ENCODE data around the gene TTLL10.

The TTLL10 gene

DNA sequence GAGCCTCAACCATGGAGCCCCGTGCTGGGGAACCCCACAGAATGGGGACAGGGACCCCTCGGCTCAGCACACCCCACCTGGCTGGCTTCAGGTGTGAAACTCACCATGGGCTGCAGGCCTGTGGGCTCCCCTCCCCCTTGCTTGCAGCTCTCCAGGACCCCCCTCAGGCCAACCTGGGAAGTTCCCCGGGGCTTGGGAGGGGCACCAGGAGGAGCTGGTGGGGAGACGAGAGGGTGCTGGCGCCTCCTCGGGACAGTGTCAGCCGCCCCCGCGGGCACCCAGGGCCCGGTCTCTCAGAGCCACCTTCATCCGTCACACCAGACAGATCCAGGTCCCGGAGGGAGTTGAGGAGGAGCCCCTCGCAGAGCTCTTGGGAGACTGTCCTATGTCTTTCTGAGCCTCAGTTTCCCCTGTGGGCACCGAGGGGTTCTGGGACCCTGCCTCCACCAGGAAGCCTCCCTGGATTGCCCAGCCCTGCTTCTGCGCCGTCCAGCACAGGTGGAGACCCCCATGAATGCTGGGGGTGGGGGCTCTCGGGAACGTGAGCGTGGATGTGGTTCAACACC lies 33.4 kb downstream of the TTLL10 start:
- no peak for DNase-seq

DNA sequence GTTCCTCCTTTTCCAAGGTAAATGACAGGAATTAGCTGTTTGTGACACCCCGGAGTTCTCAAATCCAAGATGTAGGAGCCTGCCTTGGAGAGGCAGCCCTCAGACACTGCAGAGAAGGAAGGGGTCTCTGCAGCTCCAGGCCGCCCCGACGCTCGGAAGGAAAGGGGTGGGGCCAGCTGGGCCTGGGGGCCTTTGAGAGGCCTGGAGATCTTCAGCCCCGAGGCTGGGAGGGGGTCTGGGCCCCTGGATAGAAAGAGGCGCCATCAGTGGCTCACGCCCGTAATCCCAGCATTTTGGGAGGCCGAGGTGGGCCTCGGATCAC lies 33.9 kb downstream of the TTLL10 start:
- no peak for DNase-seq

DNA sequence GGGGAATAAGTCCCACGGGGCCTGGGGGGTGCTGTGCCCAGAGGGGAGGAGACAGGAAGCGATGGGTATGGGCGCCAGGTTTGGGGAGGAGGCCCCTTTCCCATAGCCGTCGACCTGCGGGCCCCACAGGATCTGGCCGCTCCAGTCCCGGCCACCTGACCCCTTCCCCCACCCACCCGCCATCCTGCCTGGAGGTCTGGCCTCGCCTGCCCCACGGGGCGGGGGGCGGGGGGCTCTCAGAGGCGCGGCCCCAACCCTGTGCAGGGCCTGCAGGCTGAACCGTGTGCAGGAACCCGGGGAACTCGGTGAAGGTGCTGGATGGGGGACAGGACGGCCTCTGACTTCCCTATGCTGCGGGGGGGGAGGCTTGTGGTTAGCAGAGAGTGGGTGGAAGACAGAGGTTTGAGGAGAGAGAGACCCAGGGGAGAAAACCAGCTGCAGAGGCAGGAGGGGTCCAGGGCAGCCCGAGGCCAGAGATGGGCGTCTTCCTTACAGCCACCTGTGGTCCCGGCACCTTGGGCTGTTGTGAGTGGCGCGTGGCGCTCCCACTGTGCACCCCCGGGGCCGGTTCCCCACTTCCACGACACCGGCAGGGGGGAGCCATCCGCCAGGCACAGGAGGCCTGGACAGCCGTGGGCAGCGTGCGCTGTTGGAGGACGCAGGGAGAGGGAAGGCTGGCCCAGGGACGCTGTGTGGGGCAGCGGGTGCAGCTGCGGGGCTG lies 35.2 kb downstream of the TTLL10 start:
- no peak for DNase-seq

DNA sequence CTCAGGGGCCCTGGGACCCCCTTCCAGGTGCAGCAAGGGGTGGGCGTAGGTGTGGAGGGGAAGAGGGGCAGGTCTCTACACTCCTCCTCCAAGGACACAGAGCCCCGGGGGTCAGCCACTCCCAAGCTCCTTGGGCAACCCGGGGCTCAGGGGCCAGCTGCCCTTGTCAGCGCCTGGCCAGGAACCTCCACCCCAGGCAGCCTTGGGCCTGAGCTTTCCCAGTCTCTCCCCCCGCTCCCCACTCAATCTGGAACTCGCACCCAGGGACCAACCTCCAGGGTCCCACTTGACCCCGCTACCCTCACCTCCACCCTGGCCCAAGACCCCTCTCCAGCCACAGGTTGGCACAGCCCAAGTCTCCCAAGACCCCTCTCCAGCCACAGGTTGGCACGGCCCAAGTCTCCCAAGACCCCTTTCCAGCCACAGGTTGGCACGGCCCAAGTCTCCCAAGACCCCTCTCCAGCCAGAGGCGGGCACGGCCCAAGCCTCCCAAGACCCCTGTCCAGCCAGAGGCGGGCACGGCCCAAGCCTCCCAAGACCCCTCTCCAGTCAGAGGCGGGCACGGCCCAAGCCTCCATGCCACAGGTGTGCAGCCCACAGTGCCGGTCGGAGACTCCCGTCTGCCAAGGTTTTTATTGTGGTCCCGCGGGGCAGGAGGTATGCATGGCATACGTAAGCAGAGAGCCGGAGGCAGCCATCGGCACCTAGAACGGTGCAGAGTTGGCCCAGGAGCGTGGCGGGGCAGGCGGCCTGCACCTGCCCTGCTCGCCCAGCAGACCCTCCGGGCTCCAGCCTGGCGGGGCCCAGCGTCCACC lies 37.3 kb downstream of the TTLL10 start:
- no peak for DNase-seq

DNA sequence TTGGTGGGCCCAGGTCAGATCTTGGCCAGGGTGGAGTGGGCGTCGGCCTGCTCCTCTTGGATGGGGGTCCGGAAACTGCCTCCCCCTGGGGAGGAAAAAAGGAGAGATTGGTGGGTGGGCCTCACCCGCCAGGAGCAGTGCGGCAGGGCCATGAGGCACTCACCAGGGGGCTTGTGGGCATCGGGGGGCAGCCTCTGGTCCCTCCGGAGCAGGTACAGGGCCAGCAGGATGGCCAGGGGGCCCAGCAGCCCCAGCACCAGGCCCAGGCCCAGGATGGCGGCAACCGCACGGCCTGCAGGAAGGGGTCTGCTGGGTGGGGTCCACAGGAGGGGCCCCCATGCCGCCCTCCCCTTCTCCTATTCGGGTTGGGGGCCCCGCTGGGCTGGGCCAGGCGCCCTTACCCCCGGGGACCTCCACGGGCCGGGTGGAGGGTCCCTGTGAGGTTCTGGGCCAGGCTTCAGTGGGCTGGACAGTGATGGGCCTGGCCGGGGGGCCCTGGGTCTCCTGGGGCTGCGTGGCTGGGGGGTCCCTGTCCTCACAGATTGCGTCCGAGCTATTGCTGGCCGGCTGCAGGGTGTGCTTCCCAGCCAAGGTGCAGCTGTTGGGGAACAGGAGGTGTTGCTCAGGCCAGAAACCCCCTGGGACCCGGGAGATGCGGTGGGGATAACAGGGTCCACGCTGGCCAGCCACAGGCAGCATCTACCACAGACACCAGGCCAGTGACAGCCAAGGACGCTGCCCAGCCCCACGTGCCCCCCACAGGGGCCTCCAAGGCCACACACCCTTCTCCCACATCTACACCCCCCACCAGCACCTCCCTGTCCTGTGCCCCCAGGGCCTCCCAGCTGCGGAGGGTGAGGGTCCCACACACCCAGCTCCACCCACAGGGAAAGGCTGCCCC lies 38.1 kb downstream of the TTLL10 start:
- no peak for DNase-seq

DNA sequence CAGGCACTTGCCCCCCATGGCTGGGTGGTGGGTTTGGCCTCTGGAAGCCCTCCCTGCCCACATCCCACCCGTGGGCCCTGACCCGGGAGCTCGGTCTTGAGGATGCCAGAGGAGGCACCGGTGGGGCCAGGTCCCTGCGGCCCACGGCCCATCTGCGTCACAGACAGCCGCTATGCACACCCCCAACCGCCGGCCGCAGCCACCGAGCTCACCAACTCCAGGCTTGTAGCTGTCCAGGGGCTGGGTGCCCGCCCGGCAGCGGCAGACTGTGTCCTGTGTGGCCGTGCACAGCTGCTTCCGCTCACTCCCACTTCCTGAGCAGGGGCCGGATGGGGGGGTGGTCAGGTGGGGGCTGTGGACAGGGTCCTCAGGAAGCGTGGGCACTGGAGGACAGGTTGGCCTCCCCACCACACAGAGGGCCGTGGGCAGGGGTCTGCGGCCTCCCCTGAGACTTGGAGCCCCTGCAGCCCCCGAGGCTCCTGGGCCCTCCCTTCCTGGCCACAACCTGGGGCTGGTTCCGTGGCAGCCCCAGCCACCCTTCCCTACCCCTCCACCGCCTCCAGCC lies 39.2 kb downstream of the TTLL10 start:
- DNase-seq: no peak

DNA sequence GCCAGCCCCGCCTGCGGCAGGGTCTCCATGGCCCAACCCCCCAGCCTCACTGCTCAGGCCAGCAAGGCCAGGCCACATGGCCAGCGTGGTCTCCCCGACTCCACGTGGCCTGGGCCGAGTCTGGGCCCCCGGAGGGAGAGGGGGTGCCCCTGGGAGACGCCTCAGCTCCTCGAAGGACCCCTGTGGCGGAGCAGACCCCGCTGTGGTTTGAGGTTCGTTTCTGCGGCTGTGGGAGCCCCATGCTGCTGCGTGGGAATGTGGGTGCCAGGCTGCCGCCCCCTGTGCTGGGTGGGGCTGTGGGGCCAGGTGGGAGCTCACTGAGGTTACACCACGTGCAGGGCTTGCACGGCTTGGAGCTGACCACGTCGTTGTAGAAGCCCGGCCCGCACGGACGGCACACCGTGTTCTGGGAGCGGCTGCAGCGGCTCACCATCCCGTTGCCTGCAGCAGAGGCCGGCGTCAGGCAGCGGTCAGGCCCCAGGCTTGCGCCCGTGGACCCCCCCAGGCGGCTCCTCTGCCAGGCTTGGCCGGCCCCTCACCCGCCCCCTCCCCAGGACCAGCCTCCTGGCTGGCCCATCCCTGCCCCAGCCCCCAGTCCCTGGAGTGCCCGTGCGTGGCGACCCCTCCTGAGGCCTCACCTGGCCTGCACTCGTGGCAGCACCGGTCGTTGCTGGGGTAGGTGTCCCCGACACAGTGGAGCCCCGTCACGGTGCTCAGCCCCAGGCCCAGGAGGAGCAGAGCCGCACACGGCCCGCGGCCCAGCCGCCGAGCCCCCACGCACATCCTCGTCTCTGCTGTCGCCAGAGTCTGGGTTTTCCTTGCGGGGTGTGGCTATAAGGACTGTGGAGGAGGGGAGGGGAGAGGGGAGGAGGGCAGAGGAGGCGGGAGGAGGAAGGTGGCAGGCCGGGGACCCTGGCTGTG lies 39.9 kb downstream of the TTLL10 start, which contains the start of gene TNFRSF4:
Gene TNFRSF4, minus strand, starts transcription at position 809 of the 921 bp plus-strand sequence. Its CDS starts 26 bp downstream, at position 783.
- DNase-seq: no peak

DNA sequence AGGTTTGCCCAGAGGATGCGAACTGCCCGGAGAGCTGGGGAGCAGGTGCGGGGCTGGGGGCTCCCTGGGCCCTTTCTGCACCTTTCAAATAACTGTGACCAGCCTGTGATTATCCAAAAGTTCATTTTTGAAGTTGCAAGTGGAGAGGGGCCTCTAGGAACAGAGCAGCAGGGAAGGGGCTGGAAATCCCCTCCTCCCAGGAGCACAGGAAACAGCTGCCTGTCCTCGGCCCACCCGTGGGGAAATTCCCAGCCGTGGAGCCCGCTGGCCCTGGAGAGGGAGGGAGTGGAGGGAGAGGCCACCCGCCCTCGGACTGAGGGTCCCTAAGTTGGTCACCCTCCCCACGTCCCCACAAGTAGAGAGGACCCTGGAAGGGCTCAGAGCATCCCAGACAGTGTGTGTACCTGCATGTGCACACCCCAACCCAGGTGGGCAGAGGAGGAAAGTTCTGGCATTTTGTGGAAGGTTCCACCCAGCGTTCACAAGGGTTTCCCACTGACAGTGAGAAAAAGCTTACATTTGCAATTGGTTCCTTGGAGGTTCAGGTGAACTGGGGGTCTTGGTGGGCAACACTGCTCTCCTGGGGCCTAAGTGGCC lies 41.5 kb downstream of the TTLL10 start:
- no peak for DNase-seq

DNA sequence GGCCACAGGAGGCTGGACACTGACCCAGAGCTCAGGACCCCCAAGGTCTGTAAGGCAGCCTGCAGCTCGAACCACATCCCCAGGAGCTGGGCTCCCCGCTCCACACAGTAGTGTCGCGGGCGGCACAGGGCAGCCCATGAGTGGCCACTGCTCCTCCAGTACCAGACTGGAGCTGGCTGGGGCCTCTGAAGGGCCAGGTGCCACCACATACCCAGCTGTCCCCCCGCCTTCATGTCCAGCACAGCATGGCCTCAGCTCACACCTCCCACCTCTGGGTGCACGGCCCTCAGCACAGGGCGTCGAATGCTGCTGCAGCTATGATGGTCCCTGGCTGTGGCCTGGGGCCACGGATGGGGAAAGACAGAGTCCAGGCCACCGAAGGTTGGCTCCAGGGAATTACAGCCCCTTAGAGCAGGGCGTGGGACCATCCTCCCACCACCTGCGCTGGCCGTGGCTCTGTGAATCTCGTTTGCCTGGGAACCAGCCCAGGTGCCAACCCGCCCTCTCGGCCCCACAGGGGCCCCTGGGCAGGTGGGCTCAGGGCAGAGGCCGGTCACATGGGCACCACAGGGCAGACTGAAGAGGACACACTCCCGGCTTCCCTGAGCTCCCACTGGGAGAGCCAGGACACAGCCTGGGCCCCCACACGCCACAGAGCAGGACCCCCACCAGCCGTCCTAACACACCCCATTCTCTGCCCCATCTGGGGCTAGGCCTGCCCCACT lies 42.4 kb downstream of the TTLL10 start:
- DNase-seq: no peak

DNA sequence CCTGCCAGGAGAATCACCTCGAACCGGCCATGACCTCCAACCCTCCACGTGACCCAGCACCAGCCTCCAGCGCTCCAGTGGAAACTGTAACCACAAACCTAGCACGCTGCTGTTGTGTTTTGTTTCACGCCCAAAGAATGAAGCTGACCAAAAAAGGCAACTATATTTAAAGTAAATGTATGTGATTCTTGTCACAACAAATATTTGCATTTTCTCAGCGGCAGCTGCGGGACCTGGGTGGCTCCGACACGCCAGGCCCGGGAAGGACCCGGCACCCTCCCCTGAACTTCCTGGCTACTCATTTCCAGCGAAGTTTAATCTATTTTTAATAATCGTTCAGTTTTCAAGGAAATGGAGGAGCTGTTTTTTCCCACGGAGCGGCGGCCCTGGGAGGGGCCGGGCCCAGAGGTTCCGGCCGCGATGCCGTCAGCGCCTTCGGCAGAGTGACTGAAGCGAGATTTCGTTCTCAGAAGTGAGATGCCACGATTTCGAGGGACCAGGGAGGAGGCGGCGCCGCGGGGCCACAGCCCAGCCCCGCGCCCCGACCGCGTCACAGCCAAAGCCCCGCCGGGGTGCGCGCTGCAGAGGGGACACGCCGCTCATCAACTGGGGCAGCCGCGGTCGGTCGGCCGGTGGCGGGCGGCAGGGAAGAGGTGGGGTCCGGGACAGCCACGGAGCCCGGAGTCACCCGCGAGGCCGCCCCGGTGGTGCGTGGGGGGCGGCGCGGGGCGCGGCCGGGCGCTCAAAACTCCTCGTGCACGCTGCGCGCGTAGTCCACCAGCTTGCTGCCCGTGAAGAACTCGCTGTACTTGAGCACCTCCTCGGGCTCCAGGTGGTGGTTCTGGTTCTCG lies 43.3 kb downstream of the TTLL10 start:
- DNase-seq: no peak

DNA sequence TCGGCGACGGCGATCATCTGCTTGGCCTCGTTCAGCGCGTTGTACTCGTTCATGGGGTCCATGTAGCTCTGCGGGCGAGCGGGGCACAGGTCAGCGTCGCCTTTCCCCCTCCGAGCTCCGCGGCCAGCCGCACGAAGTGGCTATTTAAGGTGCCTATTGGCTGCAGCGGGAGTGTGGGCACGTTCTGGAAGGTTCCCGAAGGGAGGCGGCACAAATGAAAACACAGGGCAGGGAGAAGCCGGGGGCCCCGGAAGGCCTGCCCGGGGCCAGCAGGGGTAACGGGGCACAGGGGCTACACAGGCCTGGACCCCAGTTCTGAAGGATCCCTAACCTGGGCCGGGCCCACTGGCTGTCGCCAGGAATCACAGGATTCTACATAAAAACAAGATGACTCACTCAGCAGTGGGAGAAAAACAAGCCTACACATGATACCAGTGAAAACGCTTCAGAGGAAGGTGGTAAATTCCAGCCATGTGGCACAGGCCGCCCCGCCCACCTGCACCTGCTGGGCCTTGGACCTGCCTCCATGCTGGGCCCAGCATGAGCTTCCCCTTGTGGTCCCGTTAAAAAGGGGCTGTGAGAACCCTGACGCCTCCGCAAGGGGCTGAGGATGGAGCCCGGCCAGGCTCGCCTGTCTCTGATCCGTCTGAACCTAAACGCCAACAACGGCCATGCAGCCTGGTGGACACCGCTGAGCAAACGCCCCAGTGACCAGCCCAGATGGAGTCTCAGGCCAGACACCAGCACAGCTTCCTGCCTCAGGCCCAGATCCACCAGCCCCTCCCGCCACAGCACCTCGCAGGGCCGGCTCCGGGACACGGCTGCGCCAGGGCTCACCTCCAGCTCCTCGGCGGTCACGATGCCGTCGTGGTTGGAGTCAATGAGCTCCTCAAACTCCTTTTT lies 44.2 kb downstream of the TTLL10 start:
- no peak for DNase-seq

DNA sequence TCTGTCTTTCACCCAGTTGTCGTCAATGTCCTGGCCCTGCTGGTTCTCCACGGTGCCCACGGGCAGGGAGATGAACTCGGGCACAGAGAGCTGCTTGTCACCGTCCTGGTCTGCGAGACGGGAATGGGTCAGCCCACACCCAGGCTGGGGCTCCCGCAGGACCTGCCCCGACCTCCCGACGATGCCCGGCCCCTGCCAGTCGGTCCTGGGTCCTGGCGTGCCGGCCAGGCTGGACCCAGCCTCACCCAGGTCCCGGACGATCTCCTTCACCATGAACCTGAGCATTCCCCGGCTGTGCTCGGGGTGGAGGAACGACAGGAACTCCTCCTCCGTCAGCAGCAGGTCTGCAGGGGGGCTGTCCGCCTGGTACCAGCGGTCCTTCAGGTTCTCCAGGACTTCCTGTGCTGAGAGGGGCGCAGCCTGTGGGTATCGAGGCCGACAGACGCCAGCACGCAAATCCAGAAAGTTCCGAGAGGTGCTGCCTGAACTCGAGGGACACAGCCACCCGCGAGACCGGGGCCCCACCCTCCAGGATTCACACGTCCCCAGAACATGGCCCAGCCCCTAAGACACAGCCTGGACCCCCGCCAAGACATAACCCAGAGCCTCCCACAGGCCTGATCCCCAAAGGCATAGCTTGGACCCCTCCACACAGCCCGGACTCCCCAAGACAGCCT lies 45.0 kb downstream of the TTLL10 start:
- DNase-seq: no peak

DNA sequence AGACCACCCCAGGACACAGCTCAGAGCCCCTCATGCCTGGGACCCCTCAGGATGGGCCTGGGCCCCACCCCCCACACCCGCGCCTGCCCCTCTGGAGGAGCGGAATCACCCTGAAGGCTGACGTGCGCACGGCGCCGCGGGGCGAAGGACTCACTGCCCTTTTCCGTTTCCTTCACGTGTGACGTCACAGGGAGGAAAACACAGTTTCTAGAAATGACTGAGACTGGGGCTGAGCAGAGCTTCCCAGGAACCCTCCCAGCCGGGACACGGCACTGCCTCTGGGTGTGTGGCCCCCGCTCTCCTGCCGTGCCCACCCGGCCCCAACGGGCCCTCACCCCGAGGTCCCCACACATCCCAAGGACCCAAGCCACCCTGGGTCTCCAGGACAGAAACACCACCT lies 45.7 kb downstream of the TTLL10 start:
- DNase-seq: no peak

DNA sequence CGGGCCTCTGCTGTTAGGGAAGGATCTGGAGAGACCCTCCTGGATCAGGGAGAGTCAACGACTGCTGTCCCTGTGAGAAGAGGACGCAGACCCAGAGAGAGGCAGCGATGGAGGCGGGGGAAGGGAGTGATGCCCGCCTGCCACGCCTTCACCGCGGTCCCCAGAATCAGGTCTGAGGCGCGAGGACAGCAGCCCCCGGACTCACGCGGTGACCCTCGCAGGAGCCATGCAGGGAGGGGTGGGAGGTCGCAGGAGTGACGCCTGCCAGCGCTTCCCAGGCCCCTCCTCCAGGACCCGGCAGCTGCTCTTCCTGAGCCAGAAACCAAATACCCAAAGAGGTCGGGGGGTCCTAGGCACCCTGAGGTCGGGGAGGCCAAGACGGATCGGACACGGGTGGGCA lies 46.5 kb downstream of the TTLL10 start:
- DNase-seq: no peak

DNA sequence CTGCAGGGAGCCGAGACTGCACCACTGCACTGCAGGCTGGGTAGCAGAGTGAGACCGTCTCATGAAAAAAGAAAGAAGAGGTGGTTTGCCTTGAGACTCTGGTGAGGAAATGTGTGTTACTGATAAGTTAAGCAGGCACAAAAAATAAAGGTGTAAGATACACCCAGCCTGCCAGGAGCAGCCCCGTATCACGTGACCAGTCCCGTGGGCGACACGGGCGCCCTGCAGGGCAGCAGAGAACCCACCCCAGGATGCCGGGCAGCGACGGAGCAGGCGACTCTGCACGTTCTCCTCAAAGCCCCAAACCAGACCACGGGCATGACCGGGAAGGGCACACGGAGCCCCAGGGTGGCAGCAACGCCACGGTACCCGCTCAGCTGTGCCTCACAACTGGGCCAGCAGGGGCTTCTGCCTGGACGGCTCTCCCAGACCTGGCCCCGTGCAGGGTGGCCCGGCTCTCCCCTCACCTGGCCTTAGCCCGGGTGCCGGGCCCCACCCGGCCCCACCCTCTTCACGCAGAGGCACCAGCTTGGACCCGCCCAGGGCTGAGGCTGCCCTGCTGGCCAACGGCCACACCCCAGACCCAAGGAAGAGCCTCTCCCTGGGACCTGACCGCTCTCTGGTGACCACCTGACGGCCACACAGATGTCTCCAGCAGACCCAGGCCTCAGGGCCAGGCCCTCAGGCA lies 48.4 kb downstream of the TTLL10 start:
- DNase-seq: no peak

DNA sequence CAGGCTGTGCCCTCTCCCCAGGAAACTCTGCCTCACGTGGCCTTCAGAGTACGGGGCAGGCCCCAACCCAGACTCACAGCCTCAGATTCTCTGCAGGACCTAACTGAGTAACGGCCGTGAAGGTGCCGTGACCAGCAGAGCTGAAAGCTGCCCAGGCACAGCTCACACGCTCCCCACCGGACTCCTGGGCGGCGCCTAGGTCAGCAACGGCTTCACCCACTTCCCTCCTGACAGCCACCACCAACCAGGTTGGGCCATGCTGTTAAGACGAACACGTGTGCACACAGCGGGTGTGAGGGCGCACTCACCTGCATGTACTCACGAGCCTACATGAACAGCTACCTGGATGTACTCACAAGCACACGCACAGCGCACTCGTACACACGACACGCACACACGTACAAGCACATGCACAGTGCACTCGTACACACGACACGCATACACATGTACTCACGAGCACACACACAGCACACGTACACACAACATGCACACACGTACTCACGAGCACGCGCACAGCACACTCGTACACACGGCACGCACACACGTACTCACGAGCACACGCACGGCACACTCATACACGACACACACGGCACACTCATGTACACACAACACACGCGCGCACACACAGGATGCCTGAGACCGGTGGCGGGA lies 49.0 kb downstream of the TTLL10 start:
- DNase-seq: no peak

DNA sequence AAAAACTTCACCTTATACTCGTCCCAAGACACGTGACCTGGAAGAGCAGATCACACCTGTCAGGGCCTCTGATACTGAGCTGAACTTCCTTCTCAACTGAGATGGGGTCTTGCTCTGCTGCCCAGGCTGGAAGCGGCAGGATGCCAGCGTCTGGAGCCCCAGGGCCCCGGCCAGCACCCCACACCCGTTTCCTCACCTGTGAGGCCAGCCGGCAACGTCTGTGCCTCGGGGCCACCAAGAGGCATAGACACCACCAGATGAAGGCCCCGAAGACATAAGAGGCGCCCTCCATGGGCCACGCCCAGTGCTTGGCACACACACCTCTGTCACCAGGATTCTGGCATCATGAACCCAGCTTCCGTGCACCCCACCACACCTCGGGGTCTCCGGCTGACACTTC lies 49.6 kb downstream of the TTLL10 start:
- DNase-seq: no peak
